ENCODE results near the gene MED16. TPM values are rescaled to one million over a fixed set of nuclear protein-coding genes. Genes with fewer than 3 reads are reported as not detected.

MED16 gene
- total RNA-seq, 1 experiment from 2014 or later: 83.0 TPM

DNA sequence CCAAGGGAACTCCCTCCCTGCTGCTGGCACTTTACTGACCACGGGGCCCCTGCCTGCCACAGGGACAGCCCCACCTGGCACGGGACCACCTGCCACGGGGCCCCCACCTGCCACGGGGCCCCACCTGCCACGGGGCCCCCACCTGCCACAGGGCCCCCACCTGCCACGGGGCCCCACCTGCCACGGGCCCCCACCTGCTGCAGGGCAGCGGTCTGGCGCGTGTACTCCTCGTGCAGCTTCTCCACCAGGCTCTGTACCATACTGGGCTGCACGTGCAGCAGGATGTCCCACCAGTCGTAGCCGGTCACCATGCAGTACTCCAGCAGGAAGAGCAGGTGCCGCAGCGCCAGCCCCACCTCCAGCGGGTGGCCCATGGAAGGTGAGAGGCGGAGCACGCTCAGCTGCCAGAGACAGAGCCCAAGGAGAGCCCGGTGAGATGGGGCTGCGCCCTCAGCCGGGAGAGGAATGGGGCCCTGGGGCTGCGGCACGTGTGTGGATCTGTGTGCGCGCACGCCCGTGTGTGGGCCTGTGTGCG is 16.1 kb downstream of the MED16 start:
- Histone ChIP-seq H3K27ac (ENCODE audit: low read depth, low read length, poor library complexity, severe bottlenecking) (no peak overlapping the region), H3K27me3 (replicated peaks; ENCODE audit: insufficient read depth, low read depth, low read length, poor library complexity) (no peaks in the 10 kb centered on the region), H3K4me3 (ENCODE audit: low read depth, low read length, poor library complexity, severe bottlenecking) (no peak overlapping the region), H3K9me3 (ENCODE audit: low read depth, low read length, poor library complexity, severe bottlenecking) (no peaks in the 10 kb centered on the region), H3K36me3 (ENCODE audit: insufficient read depth, low read length, poor library complexity, severe bottlenecking) (peaks cover 17% of the 10 kb centered on the region), H3K4me1 (ENCODE audit: insufficient read depth, low read length, poor library complexity, severe bottlenecking) (peaks cover 13% of the 10 kb centered on the region)
- CTCF ChIA-PET: interaction anchor here (0.6 kb wide), 1 partner anchor 123 kb away, joined by 6 read pairs; no protein-coding TSS in a partner anchor
- DNase-seq (ENCODE audit: low spot score): no peak
- intact Hi-C loops (cut with micrococcal nuclease; ENCODE audit: unreplicated experiment): no loop called here
- no peak for TF ChIP-seq EZH2 (IDR thresholded peaks at IDR 0.05; ENCODE audit: borderline replicate concordance, low read depth, low read length, poor library complexity, severe bottlenecking)
- TF ChIP-seq, protein P1, sequence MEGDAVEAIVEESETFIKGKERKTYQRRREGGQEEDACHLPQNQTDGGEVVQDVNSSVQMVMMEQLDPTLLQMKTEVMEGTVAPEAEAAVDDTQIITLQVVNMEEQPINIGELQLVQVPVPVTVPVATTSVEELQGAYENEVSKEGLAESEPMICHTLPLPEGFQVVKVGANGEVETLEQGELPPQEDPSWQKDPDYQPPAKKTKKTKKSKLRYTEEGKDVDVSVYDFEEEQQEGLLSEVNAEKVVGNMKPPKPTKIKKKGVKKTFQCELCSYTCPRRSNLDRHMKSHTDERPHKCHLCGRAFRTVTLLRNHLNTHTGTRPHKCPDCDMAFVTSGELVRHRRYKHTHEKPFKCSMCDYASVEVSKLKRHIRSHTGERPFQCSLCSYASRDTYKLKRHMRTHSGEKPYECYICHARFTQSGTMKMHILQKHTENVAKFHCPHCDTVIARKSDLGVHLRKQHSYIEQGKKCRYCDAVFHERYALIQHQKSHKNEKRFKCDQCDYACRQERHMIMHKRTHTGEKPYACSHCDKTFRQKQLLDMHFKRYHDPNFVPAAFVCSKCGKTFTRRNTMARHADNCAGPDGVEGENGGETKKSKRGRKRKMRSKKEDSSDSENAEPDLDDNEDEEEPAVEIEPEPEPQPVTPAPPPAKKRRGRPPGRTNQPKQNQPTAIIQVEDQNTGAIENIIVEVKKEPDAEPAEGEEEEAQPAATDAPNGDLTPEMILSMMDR (conservative IDR thresholded peaks at IDR 0.05; ENCODE audit: low read depth, low read length): no peak
- no TSS peak for BruUV-seq (replicated peaks)
- POLR2A ChIA-PET (ENCODE audit: low non-redundant PET): no interaction called here

DNA sequence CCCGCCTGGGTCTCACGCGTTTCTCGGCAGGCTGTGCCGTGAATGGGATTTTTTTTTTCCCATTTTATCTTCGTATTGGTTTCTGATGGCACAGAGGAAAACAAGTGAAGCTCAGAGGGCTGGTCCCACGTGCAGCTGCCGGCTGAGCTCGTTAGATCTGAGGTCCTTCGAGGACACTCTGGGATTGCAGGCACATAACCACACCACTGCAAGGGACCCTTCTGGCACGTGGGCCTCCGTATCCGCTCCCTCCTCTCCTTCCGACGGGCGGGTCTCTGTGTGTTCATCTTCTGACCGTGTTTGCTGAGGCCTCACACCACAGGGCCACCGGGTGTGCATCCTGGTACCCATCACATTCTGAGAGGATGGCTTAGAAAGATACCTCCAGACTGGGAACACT is 16.9 kb downstream of the MED16 start:
- ChIA-PET POLR2A (ENCODE audit: low non-redundant PET) (no interaction called here), CTCF (no interaction called here)
- no peak for DNase-seq (ENCODE audit: low spot score)
- H3K36me3 ChIP-seq (ENCODE audit: insufficient read depth, low read length, poor library complexity, severe bottlenecking): peaks cover 10% of the 10 kb centered on the region
- H3K4me3 ChIP-seq (ENCODE audit: low read depth, low read length, poor library complexity, severe bottlenecking): no peak overlapping the region
- H3K9me3 ChIP-seq (ENCODE audit: low read depth, low read length, poor library complexity, severe bottlenecking): no peaks in the 10 kb centered on the region
- no peaks in the 10 kb centered on the region for H3K27me3 ChIP-seq (replicated peaks; ENCODE audit: insufficient read depth, low read depth, low read length, poor library complexity)
- peaks cover 18% of the 10 kb centered on the region for H3K4me1 ChIP-seq (ENCODE audit: insufficient read depth, low read length, poor library complexity, severe bottlenecking)
- no TSS peak for BruUV-seq (replicated peaks)
- no peak overlapping the region for H3K27ac ChIP-seq (ENCODE audit: low read depth, low read length, poor library complexity, severe bottlenecking)
- intact Hi-C loops (cut with micrococcal nuclease; ENCODE audit: unreplicated experiment): no loop called here
- TF ChIP-seq, protein P1 (conservative IDR thresholded peaks at IDR 0.05; ENCODE audit: low read depth, low read length): no peak
- TF ChIP-seq EZH2 (IDR thresholded peaks at IDR 0.05; ENCODE audit: borderline replicate concordance, low read depth, low read length, poor library complexity, severe bottlenecking): no peak

DNA sequence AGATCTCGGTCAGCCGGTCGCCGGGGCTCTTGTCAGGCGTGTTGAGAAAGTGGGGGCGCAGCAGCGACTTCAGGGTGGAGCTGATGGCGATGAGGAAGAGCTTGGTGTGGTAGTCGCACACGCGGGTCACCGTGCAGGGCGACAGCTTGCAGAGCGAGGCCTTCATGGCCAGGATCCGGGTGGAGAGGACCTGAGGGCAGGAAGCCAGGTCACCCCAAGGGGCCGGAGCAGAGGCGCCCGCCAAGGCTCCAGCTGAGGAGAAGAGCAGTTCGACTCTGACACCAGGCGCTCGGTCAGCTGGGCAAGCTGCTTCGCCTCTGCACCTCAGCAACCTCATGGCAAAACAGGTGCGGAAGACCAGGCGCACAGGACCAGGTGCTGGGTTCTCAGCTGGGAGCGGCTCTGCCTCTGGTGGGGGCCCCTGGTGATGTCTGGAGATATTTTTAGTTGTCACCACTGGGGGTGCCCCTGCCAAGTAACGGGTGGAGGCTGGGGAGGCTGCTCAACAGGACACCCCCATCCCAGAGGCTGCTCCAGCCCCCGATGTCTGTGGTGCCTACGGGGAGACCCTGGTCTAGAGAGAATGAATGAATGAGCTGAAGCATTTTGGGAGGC is 17.6 kb downstream of the MED16 start:
- ChIA-PET POLR2A (ENCODE audit: low non-redundant PET) (no interaction called here), CTCF (no interaction called here)
- DNase-seq (ENCODE audit: low spot score): no peak
- BruUV-seq (replicated peaks): no TSS peak
- no peaks in the 10 kb centered on the region for H3K9me3 ChIP-seq (ENCODE audit: low read depth, low read length, poor library complexity, severe bottlenecking)
- H3K4me1 ChIP-seq (ENCODE audit: insufficient read depth, low read length, poor library complexity, severe bottlenecking): peaks cover 25% of the 10 kb centered on the region
- intact Hi-C loops (cut with micrococcal nuclease; ENCODE audit: unreplicated experiment): no loop called here
- H3K27me3 ChIP-seq (replicated peaks; ENCODE audit: insufficient read depth, low read depth, low read length, poor library complexity): no peaks in the 10 kb centered on the region
- H3K36me3 ChIP-seq (ENCODE audit: insufficient read depth, low read length, poor library complexity, severe bottlenecking): peaks cover 16% of the 10 kb centered on the region
- TF ChIP-seq EZH2 (IDR thresholded peaks at IDR 0.05; ENCODE audit: borderline replicate concordance, low read depth, low read length, poor library complexity, severe bottlenecking): no peak
- TF ChIP-seq, protein P1 (conservative IDR thresholded peaks at IDR 0.05; ENCODE audit: low read depth, low read length): no peak
- H3K4me3 ChIP-seq (ENCODE audit: low read depth, low read length, poor library complexity, severe bottlenecking): no peak overlapping the region
- H3K27ac ChIP-seq (ENCODE audit: low read depth, low read length, poor library complexity, severe bottlenecking): no peak overlapping the region
